GM23338 (cell line): ENCODE data around the gene COBLL1. TPM values are rescaled to one million over a fixed set of nuclear protein-coding genes. Genes with fewer than 3 reads are reported as not detected.

Source experiments
- ATAC-seq: fragments of 200-7000 bp; cut with Tn5 transposase; 3 replicates; pipeline ENCODE4 v1.9.1; 2020
- DNase-seq: peaks from one replicate; pipeline ENCODE4 v3.0.0-alpha.2; 2015; ENCODE audit warnings: low spot score
- H2AFZ ChIP-seq: fragments of 200-600 bp; sonication (generic); 2 replicates; pipeline ENCODE4 v1.8.0; 2016; ENCODE audit warnings: antibody characterized with exemption, mild to moderate bottlenecking, moderate library complexity
- H3F3A ChIP-seq: fragments of 200-600 bp; sonication (generic); replicated peaks from 2 replicates; pipeline ENCODE4 v1.8.0; 2017; ENCODE audit warnings: antibody characterized with exemption, mixed run types, low read depth
- H3K27ac ChIP-seq: fragments of 200-600 bp; sonication (generic); 2 replicates; pipeline ENCODE4 v1.6.1; 2016; ENCODE audit warnings: low read depth
- H3K27me3 ChIP-seq: fragments of 200-600 bp; sonication (generic); 2 replicates; pipeline ENCODE4 v1.8.0; 2016; ENCODE audit warnings: mild to moderate bottlenecking, mixed run types, moderate library complexity; ENCODE audit not compliant: insufficient read depth
- H3K36me3 ChIP-seq: fragments of 200-600 bp; sonication (generic); 2 replicates; pipeline ENCODE4 v1.8.0; 2016; ENCODE audit warnings: mild to moderate bottlenecking; ENCODE audit not compliant: insufficient read depth
- H3K4me1 ChIP-seq: fragments of 200-600 bp; sonication (generic); 2 replicates; pipeline ENCODE4 v1.8.0; 2016; ENCODE audit warnings: mild to moderate bottlenecking, moderate library complexity; ENCODE audit not compliant: insufficient read depth
- H3K4me2 ChIP-seq: fragments of 200-600 bp; sonication (generic); 2 replicates; pipeline ENCODE4 v1.7.1; 2017; ENCODE audit warnings: mixed run types
- H3K4me3 ChIP-seq: fragments of 200-600 bp; sonication (generic); 2 replicates; pipeline ENCODE4 v1.6.1; 2016; ENCODE audit warnings: mixed run types
- H3K79me2 ChIP-seq: fragments of 200-600 bp; sonication (generic); replicated peaks from 2 replicates; pipeline ENCODE4 v1.8.0; 2017; ENCODE audit warnings: mild to moderate bottlenecking; ENCODE audit not compliant: insufficient read depth
- H3K9me2 ChIP-seq: fragments of 200-600 bp; sonication (generic); 2 replicates; pipeline ENCODE4 v1.8.0; 2017; ENCODE audit not compliant: insufficient read depth
- H4K20me1 ChIP-seq: fragments of 200-600 bp; sonication (generic); replicated peaks from 2 replicates; pipeline ENCODE4 v1.8.0; 2017; ENCODE audit warnings: mild to moderate bottlenecking; ENCODE audit not compliant: insufficient read depth
- H3K27ac Mint-ChIP-seq: 2 replicates; pipeline ENCODE4 v1.8.0; 2020; ENCODE audit warnings: inconsistent platforms, mild to moderate bottlenecking, moderate library complexity, mixed read lengths
- H3K27me3 Mint-ChIP-seq: 3 replicates; pipeline ENCODE4 v1.8.0; 2022; ENCODE audit warnings: low read depth, mild to moderate bottlenecking, moderate library complexity, mixed read lengths, inconsistent platforms; ENCODE audit not compliant: insufficient read depth, poor library complexity
- H3K36me3 Mint-ChIP-seq: 3 replicates; pipeline ENCODE4 v1.8.0; 2021; ENCODE audit warnings: low read depth, mild to moderate bottlenecking, inconsistent platforms, moderate library complexity, mixed read lengths
- H3K4me1 Mint-ChIP-seq: 3 replicates; pipeline ENCODE4 v1.8.0; 2020; ENCODE audit warnings: mild to moderate bottlenecking, inconsistent platforms, mixed read lengths
- H3K4me3 Mint-ChIP-seq: 3 replicates; pipeline ENCODE4 v1.8.0; 2021; ENCODE audit warnings: moderate library complexity, mild to moderate bottlenecking, inconsistent platforms, mixed read lengths
- H3K9me3 Mint-ChIP-seq: 3 replicates; pipeline ENCODE4 v1.8.0; 2020; ENCODE audit warnings: moderate library complexity, mild to moderate bottlenecking, inconsistent platforms, mixed read lengths
- CREB1 ChIP-seq: fragments of 250-450 bp; sonication (Bioruptor Pico); IDR thresholded peaks from 2 replicates; pipeline ENCODE4 v1.5.0; 2020; ENCODE audit warnings: low read depth, mild to moderate bottlenecking, moderate library complexity
- CTCF ChIP-seq, 2 experiments: fragments of 200-600 bp in 1 of 2; sonication (generic) in 1 of 2; conservative IDR thresholded peaks; 2 replicates each; pipeline versions ENCODE4 v1.5.1 to v1.6.1; 2016 to 2017; ENCODE audit warnings: antibody characterized with exemption in 2 of 2, low read depth in 2 of 2, mild to moderate bottlenecking in 2 of 2, moderate library complexity in 1 of 2
- EZH2phosphoT487 ChIP-seq: fragments of 200-600 bp; sonication (generic); IDR thresholded peaks from one replicate; pipeline ENCODE4 v1.8.1; 2018; ENCODE audit warnings: antibody characterized with exemption; ENCODE audit not compliant: unreplicated experiment
- JUNB ChIP-seq: IDR thresholded peaks from one replicate; pipeline ENCODE4 v1.6.1; 2016; ENCODE audit warnings: antibody characterized with exemption; ENCODE audit not compliant: unreplicated experiment
- NANOG ChIP-seq: IDR thresholded peaks from 2 replicates; pipeline ENCODE4 v1.6.1; 2016; ENCODE audit warnings: antibody characterized with exemption, borderline replicate concordance
- REST ChIP-seq: IDR thresholded peaks from one replicate; pipeline ENCODE4 v1.6.1; 2018; ENCODE audit warnings: antibody characterized with exemption; ENCODE audit not compliant: unreplicated experiment
- STAT1 ChIP-seq: IDR thresholded peaks from one replicate; pipeline ENCODE4 v1.6.1; 2016; ENCODE audit warnings: antibody characterized with exemption; ENCODE audit not compliant: unreplicated experiment
- ZNF331 ChIP-seq: fragments of 250-450 bp; sonication (Bioruptor Pico); IDR thresholded peaks from 2 replicates; pipeline ENCODE4 v1.5.0; 2020; ENCODE audit warnings: low read depth, mild to moderate bottlenecking, moderate library complexity
- polyA plus RNA-seq: library from polyadenylated mRNA; unstranded; fragments of >200 nt; fragmentation: Nextera tagmentation; extraction: Ambion mirVana; gene quantifications from 2 replicates; pipeline ENCODE4 v1.2.1, GENCODE V29; 2016
- total RNA-seq: library from RNA; depleted of rRNA; stranded (reverse); fragments of >200 nt; shearing (Covaris generic); gene quantifications from 2 replicates; pipeline ENCODE4 v1.2.3, GENCODE V29; 2014
- TF ChIP-seq, protein P1 (sequence below): fragments of 250-450 bp; sonication (Bioruptor Pico); IDR thresholded peaks from 2 replicates; pipeline ENCODE4 v1.5.0; 2020; ENCODE audit warnings: mild to moderate bottlenecking, moderate library complexity

The COBLL1 gene
- total and polyA plus RNA-seq, 2 experiments from 2014 or later = 2.9 to 7.4 TPM

- H3K4me2 ChIP-seq = no peak overlapping the region
- no peaks in the 10 kb centered on the region for H3K9me2 ChIP-seq
- H3F3A ChIP-seq = no peaks in the 10 kb centered on the region
- H3K4me3 ChIP-seq = no peak overlapping the region
- DNase-seq = no peak
- H3K36me3 Mint-ChIP-seq = no peaks in the 10 kb centered on the region
- no peaks in the 10 kb centered on the region for H3K27me3 ChIP-seq
- H3K4me1 Mint-ChIP-seq = no peaks in the 10 kb centered on the region; the same call in 2 of the 3 replicates
- H3K27ac ChIP-seq = no peak overlapping the region
- H3K27me3 Mint-ChIP-seq = no peaks in the 10 kb centered on the region
- ATAC-seq = no peak
- TF ChIP-seq ZNF331 (CRISPR knock-in tag) (no peak), CTCF (conservative IDR thresholded peaks at IDR 0.05; ENCODE audit: low read depth in 2 of 2) (no peak), CREB1 (no peak), JUNB (no peak), EZH2phosphoT487 (no peak), NANOG (no peak), REST (no peak), STAT1 (no peak)
- TF ChIP-seq, protein P1, sequence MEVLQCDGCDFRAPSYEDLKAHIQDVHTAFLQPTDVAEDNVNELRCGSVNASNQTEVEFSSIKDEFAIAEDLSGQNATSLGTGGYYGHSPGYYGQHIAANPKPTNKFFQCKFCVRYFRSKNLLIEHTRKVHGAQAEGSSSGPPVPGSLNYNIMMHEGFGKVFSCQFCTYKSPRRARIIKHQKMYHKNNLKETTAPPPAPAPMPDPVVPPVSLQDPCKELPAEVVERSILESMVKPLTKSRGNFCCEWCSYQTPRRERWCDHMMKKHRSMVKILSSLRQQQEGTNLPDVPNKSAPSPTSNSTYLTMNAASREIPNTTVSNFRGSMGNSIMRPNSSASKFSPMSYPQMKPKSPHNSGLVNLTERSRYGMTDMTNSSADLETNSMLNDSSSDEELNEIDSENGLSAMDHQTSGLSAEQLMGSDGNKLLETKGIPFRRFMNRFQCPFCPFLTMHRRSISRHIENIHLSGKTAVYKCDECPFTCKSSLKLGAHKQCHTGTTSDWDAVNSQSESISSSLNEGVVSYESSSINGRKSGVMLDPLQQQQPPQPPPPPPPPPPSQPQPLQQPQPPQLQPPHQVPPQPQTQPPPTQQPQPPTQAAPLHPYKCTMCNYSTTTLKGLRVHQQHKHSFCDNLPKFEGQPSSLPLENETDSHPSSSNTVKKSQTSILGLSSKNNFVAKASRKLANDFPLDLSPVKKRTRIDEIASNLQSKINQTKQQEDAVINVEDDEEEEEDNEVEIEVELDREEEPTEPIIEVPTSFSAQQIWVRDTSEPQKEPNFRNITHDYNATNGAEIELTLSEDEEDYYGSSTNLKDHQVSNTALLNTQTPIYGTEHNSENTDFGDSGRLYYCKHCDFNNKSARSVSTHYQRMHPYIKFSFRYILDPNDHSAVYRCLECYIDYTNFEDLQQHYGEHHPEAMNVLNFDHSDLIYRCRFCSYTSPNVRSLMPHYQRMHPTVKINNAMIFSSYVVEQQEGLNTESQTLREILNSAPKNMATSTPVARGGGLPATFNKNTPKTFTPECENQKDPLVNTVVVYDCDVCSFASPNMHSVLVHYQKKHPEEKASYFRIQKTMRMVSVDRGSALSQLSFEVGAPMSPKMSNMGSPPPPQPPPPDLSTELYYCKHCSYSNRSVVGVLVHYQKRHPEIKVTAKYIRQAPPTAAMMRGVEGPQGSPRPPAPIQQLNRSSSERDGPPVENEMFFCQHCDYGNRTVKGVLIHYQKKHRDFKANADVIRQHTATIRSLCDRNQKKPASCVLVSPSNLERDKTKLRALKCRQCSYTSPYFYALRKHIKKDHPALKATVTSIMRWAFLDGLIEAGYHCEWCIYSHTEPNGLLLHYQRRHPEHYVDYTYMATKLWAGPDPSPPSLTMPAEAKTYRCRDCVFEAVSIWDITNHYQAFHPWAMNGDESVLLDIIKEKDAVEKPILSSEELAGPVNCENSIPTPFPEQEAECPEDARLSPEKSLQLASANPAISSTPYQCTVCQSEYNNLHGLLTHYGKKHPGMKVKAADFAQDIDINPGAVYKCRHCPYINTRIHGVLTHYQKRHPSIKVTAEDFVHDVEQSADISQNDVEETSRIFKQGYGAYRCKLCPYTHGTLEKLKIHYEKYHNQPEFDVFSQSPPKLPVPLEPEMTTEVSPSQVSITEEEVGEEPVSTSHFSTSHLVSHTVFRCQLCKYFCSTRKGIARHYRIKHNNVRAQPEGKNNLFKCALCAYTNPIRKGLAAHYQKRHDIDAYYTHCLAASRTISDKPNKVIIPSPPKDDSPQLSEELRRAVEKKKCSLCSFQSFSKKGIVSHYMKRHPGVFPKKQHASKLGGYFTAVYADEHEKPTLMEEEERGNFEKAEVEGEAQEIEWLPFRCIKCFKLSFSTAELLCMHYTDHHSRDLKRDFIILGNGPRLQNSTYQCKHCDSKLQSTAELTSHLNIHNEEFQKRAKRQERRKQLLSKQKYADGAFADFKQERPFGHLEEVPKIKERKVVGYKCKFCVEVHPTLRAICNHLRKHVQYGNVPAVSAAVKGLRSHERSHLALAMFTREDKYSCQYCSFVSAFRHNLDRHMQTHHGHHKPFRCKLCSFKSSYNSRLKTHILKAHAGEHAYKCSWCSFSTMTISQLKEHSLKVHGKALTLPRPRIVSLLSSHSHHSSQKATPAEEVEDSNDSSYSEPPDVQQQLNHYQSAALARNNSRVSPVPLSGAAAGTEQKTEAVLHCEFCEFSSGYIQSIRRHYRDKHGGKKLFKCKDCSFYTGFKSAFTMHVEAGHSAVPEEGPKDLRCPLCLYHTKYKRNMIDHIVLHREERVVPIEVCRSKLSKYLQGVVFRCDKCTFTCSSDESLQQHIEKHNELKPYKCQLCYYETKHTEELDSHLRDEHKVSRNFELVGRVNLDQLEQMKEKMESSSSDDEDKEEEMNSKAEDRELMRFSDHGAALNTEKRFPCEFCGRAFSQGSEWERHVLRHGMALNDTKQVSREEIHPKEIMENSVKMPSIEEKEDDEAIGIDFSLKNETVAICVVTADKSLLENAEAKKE = no peak
- H4K20me1 ChIP-seq = no peaks in the 10 kb centered on the region
- no peaks in the 10 kb centered on the region for H3K4me1 ChIP-seq
- H3K27ac Mint-ChIP-seq = no peak overlapping the region
- no peaks in the 10 kb centered on the region for H3K9me3 Mint-ChIP-seq
- H3K79me2 ChIP-seq = no peaks in the 10 kb centered on the region
- no peaks in the 10 kb centered on the region for H3K36me3 ChIP-seq
- H3K4me3 Mint-ChIP-seq = no peak overlapping the region
- no peak overlapping the region for H2AFZ ChIP-seq
Observed at GRCh38 chr2:164831887-164832286, 9.7 kb downstream of the COBLL1 start.
